DND-41 (cell line): ENCODE measurements around the gene NIP7.

Experiments used
- ATAC-seq: fragments of 200-7000 bp; cut with Tn5 transposase; 3 replicates; pipeline ENCODE4 v1.9.1; 2021; ENCODE audit warnings: low read depth; ENCODE audit not compliant: insufficient read depth
- DNase-seq: peaks from one replicate; pipeline ENCODE4 v3.0.0-alpha.2; 2020
- H2AFZ ChIP-seq: 2 replicates; pipeline ENCODE4 v1.6.0; 2012; ENCODE audit warnings: low read depth, low read length
- H3K27ac ChIP-seq: 2 replicates; pipeline ENCODE4 v1.5.1; 2012; ENCODE audit warnings: low read length, inconsistent platforms
- H3K27me3 ChIP-seq: fragments of 200-600 bp; sonication (generic); 2 replicates; pipeline ENCODE4 v1.6.0; 2012; ENCODE audit warnings: low read length, mild to moderate bottlenecking, inconsistent platforms; ENCODE audit not compliant: insufficient read depth, poor library complexity
- H3K36me3 ChIP-seq: 2 replicates; pipeline ENCODE4 v1.5.1; 2012; ENCODE audit warnings: low read length, inconsistent platforms; ENCODE audit not compliant: insufficient read depth
- H3K4me1 ChIP-seq: 2 replicates; pipeline ENCODE4 v1.5.1; 2012; ENCODE audit warnings: mild to moderate bottlenecking, low read length; ENCODE audit not compliant: insufficient read depth
- H3K4me2 ChIP-seq: 2 replicates; pipeline ENCODE4 v1.6.0; 2012; ENCODE audit warnings: mild to moderate bottlenecking, moderate library complexity, low read length, inconsistent platforms; ENCODE audit not compliant: insufficient read depth
- H3K4me3 ChIP-seq, 2 experiments: fragments of 200-600 bp in 1 of 2; shearing (Covaris generic) in 1 of 2; 2 replicates each; pipeline ENCODE4 v1.5.1; 2012 to 2016; ENCODE audit warnings: inconsistent platforms in 2 of 2, low read length in 2 of 2, mild to moderate bottlenecking in 2 of 2, low read depth in 1 of 2, moderate library complexity in 1 of 2
- H3K79me2 ChIP-seq: 2 replicates; pipeline ENCODE4 v1.6.0; 2012; ENCODE audit warnings: low read length, inconsistent platforms; ENCODE audit not compliant: insufficient read depth
- H3K9ac ChIP-seq: 2 replicates; pipeline ENCODE4 v1.6.0; 2012; ENCODE audit warnings: low read depth, mild to moderate bottlenecking, inconsistent platforms, low read length, moderate library complexity
- H3K9me3 ChIP-seq: 2 replicates; pipeline ENCODE4 v1.5.1; 2012; ENCODE audit warnings: low read length, moderate library complexity, mild to moderate bottlenecking, inconsistent platforms; ENCODE audit not compliant: insufficient read depth, severe bottlenecking
- H4K20me1 ChIP-seq: 2 replicates; pipeline ENCODE4 v1.6.0; 2012; ENCODE audit warnings: low read length; ENCODE audit not compliant: insufficient read depth
- EZH2 ChIP-seq: IDR thresholded peaks from 3 replicates; pipeline ENCODE4 v1.6.1; 2012; ENCODE audit warnings: borderline replicate concordance, low read depth, mild to moderate bottlenecking, moderate library complexity, low read length, inconsistent platforms; ENCODE audit not compliant: severe bottlenecking
- TF ChIP-seq, protein P1 (sequence below): IDR thresholded peaks from 2 replicates; pipeline ENCODE4 v1.5.1; 2012; ENCODE audit warnings: borderline replicate concordance, low read length, moderate library complexity, mild to moderate bottlenecking; ENCODE audit not compliant: poor library complexity, severe bottlenecking; ENCODE audit errors: extremely low read depth

The NIP7 gene

DNA sequence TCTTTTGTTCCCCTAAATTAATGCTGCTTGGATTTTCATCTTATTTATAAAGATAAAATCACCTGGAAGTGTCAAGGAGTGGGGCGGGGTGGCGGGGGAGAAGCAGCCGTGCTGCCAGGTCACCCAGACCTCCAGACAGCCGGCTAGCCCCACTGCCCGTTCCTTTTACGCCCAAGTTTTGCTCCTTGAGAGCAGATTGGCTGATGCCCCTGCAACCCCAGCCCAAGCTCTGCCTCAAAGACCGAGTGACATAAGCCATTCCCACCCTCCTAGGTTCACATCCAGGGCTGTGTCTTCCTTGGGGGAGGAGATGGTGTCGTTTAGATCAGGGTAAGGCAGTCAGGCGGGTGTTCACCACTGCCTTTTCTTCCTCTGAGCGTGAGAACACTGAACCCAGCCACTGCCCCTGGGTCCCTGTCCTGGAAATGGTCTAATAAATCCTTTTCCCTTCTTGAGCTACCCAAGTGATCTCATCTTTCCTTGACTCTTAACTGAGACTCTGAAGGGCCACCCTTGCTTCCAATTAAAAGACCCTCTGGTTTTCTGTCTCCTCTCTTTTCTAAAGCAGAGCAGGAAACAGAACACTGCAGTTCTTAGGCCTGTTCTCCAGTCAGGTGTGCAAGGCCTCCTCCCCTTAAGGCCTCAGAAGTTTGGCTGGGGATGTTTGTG, 14.9 kb upstream of the NIP7 start:
- Histone ChIP-seq H3K9ac (no peak overlapping the region), H3K27ac (no peak overlapping the region), H3K4me3 (no peak overlapping the region), H3K4me2 (0 out of 2 replicates have a peak overlapping the region, but pooled peaks have one; percentile 20), H3K9me3 (no peaks in the 10 kb centered on the region), H4K20me1 (peaks cover 91% of the 10 kb centered on the region), H2AFZ (no peak overlapping the region), H3K4me1 (peaks cover 52% of the 10 kb centered on the region), H3K27me3 (no peaks in the 10 kb centered on the region), H3K36me3 (peaks cover 92% of the 10 kb centered on the region), H3K79me2 (peaks cover 95% of the 10 kb centered on the region)
- no peak for TF ChIP-seq EZH2
- TF ChIP-seq, protein P1, sequence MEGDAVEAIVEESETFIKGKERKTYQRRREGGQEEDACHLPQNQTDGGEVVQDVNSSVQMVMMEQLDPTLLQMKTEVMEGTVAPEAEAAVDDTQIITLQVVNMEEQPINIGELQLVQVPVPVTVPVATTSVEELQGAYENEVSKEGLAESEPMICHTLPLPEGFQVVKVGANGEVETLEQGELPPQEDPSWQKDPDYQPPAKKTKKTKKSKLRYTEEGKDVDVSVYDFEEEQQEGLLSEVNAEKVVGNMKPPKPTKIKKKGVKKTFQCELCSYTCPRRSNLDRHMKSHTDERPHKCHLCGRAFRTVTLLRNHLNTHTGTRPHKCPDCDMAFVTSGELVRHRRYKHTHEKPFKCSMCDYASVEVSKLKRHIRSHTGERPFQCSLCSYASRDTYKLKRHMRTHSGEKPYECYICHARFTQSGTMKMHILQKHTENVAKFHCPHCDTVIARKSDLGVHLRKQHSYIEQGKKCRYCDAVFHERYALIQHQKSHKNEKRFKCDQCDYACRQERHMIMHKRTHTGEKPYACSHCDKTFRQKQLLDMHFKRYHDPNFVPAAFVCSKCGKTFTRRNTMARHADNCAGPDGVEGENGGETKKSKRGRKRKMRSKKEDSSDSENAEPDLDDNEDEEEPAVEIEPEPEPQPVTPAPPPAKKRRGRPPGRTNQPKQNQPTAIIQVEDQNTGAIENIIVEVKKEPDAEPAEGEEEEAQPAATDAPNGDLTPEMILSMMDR, result no peak
- DNase-seq, result no peak
- no peak for ATAC-seq

GRCh38 chr16:69325784-69326171, 13.8 kb upstream of the NIP7 start:
- peaks cover 52% of the 10 kb centered on the region for H3K4me1 ChIP-seq
- H3K79me2 ChIP-seq, result peaks cover 95% of the 10 kb centered on the region
- no peak for ATAC-seq
- H3K27me3 ChIP-seq, result no peaks in the 10 kb centered on the region
- no peak overlapping the region for H2AFZ ChIP-seq
- peak overlapping the region; percentile 94; the same call in 1 of the 2 replicates for H3K4me2 ChIP-seq
- no peak for DNase-seq
- no peaks in the 10 kb centered on the region for H3K9me3 ChIP-seq
- H3K36me3 ChIP-seq, result peaks cover 81% of the 10 kb centered on the region
- 0 out of 4 replicates have a peak overlapping the region, but pooled peaks of 1 of the 2 experiments have one; percentile 10 for H3K4me3 ChIP-seq
- peaks cover 83% of the 10 kb centered on the region for H4K20me1 ChIP-seq
- TF ChIP-seq, protein P1, result no peak
- no peak for TF ChIP-seq EZH2
- H3K9ac ChIP-seq, result no peak overlapping the region
- no peak overlapping the region for H3K27ac ChIP-seq

DNA sequence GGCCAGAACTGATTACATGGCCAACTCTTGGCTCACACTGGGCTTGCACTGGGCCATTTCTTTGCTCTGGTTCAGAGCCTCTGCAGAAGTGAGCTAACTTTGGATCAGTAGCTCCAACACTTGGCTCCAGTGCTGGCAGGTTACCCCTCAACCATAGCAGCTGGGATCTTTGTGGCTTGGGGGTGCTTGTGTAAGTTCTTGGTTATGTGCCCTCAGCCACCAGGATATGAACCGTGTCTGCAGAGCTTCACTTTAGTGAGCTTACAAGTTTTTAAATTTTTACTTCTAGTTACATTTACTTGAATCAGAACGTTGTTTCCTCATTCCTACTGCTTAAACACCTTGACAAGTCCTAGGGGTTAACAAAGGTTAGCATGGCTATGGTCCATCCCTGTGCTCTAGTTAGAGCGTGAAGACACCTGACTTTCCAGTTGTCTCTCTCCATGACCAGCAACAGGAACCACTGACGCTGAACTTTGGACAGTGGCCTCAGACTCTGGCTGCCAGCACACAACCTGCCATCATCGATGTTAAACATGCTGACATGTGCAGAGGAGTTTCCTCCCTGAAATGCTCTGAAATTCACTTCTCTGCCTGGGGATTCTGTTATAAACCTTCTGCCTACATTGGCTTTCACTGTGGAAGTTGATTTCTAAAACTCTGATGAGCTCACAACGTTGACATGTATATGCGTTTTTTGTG, 13.2 kb upstream of the NIP7 start:
- Histone ChIP-seq H3K9ac (no peak overlapping the region), H2AFZ (no peak overlapping the region), H3K36me3 (peaks cover 76% of the 10 kb centered on the region), H3K79me2 (peaks cover 96% of the 10 kb centered on the region), H4K20me1 (peaks cover 78% of the 10 kb centered on the region), H3K9me3 (no peaks in the 10 kb centered on the region), H3K4me3 (peak overlapping the region in 1 of 2 experiments; percentile 39; a peak in 3 of 4 replicates), H3K27me3 (no peaks in the 10 kb centered on the region), H3K27ac (0 out of 2 replicates have a peak overlapping the region, but pooled peaks have one; percentile 6), H3K4me2 (peak overlapping the region; percentile 94), H3K4me1 (peaks cover 57% of the 10 kb centered on the region)
- no peak for DNase-seq
- ATAC-seq, result no peak
- TF ChIP-seq EZH2, result no peak
- TF ChIP-seq, protein P1, result no peak
